HepG2 (cell line): ENCODE measurements around the gene CAPG. TPM values are rescaled to one million over a fixed set of nuclear protein-coding genes. Genes with fewer than 3 reads are reported as not detected.
A peak's percentile ranks its signal among the peaks of the same experiment; 100 is the strongest.

Experiments
- AFF4 ChIP-seq: sonication (generic); formaldehyde crosslinking; IDR thresholded peaks from 2 replicates; pipeline ENCODE4 v1.4.0; 2020; ENCODE audit warnings: missing genetic modification reagents
- ARID5B ChIP-seq: IDR thresholded peaks from 2 replicates; pipeline ENCODE4 v1.4.0; 2020; ENCODE audit warnings: mild to moderate bottlenecking, missing genetic modification reagents
- CAMTA2 ChIP-seq: sonication (generic); formaldehyde crosslinking; IDR thresholded peaks from 2 replicates; pipeline ENCODE4 v1.4.0; 2020; ENCODE audit warnings: mild to moderate bottlenecking, missing genetic modification reagents, borderline replicate concordance
- GLMP ChIP-seq: sonication (generic); formaldehyde crosslinking; IDR thresholded peaks from 2 replicates; pipeline ENCODE4 v1.9.0; 2021; ENCODE audit warnings: missing genetic modification reagents, mild to moderate bottlenecking, borderline replicate concordance
- MED8 ChIP-seq: sonication (generic); formaldehyde crosslinking; IDR thresholded peaks from 2 replicates; pipeline ENCODE4 v1.8.1; 2023; ENCODE audit warnings: mild to moderate bottlenecking, missing genetic modification reagents; ENCODE audit not compliant: insufficient replicate concordance
- NFYC ChIP-seq: IDR thresholded peaks from 2 replicates; pipeline ENCODE4 v1.6.1; 2016; ENCODE audit warnings: missing genetic modification reagents, missing compliant biosample characterization
- RNF2 ChIP-seq: fragments of 450-650 bp; conservative IDR thresholded peaks from 2 replicates; pipeline ENCODE4 v1.6.1; 2016; ENCODE audit warnings: low read depth
- TCF7L2 ChIP-seq: IDR thresholded peaks from 2 replicates; pipeline ENCODE4 v1.6.1; 2011; ENCODE audit warnings: mild to moderate bottlenecking, low read depth, low read length, moderate library complexity
- TOE1 ChIP-seq: sonication (generic); formaldehyde crosslinking; IDR thresholded peaks from 2 replicates; pipeline ENCODE4 v1.4.0; 2020; ENCODE audit warnings: mild to moderate bottlenecking, missing genetic modification reagents
- U2AF1 ChIP-seq: fragments of 200-400 bp; formaldehyde crosslinking; optimal IDR thresholded peaks from 2 replicates; pipeline ENCODE3; 2017; ENCODE audit warnings: mild to moderate bottlenecking, low read depth, low read length
- UBTF ChIP-seq: sonication (generic); formaldehyde crosslinking; IDR thresholded peaks from 2 replicates; pipeline ENCODE4 v1.4.0; 2020; ENCODE audit warnings: mild to moderate bottlenecking, missing genetic modification reagents
- ZNF160 ChIP-seq: sonication (generic); formaldehyde crosslinking; IDR thresholded peaks from 2 replicates; pipeline ENCODE4 v1.8.0; 2022; ENCODE audit warnings: mild to moderate bottlenecking, inconsistent platforms, missing genetic modification reagents
- ZNF232 ChIP-seq: sonication (generic); formaldehyde crosslinking; IDR thresholded peaks from 2 replicates; pipeline ENCODE4 v1.4.0; 2020; ENCODE audit warnings: missing genetic modification reagents, borderline replicate concordance
- ZNF3 ChIP-seq: IDR thresholded peaks from 2 replicates; pipeline ENCODE4 v1.7.0; 2017; ENCODE audit warnings: inconsistent platforms
- ZNF607 ChIP-seq: sonication (generic); formaldehyde crosslinking; IDR thresholded peaks from 2 replicates; pipeline ENCODE4 v1.5.1; 2020; ENCODE audit warnings: missing genetic modification reagents, mild to moderate bottlenecking, borderline replicate concordance
- ZNF614 ChIP-seq: IDR thresholded peaks from 2 replicates; pipeline ENCODE4 v1.6.1; 2018; ENCODE audit warnings: missing biosample characterization, missing genetic modification reagents, inconsistent platforms, borderline replicate concordance
- ZNF672 ChIP-seq: sonication (generic); formaldehyde crosslinking; IDR thresholded peaks from 2 replicates; pipeline ENCODE4 v1.8.1; 2022; ENCODE audit warnings: missing genetic modification reagents
- ZSCAN25 ChIP-seq: sonication (generic); formaldehyde crosslinking; IDR thresholded peaks from 2 replicates; pipeline ENCODE4 v1.8.0; 2022; ENCODE audit warnings: mild to moderate bottlenecking, missing genetic modification reagents
- polyA plus RNA-seq, 8 experiments: library from polyadenylated mRNA; depleted of rRNA in 3 of 8; stranded (reverse) in 7 of 8; unstranded in 1 of 8; fragments of >200 nt; fragmentation: Illumina TruSeq in 4 of 8; extraction: Trizol in 4 of 8; gene quantifications; 2 replicates each; pipeline versions ENCODE4 v1.2.1 to v1.2.3, GENCODE V29; 2011 to 2016; ENCODE audit warnings: low read depth in 4 of 8, missing spikeins in 1 of 8, mixed read lengths in 1 of 8; ENCODE audit not compliant: insufficient read depth in 1 of 8
- total RNA-seq, 5 experiments: library from RNA; depleted of rRNA; stranded (reverse); fragments of >200 nt; fragmentation: Illumina TruSeq; extraction: Trizol; gene quantifications; 2 replicates each; pipeline ENCODE4 v1.2.3, GENCODE V29; 2016; ENCODE audit warnings: low read depth in 1 of 5

The CAPG gene
- total and polyA plus RNA-seq, 2 of the 13 experiments (the other 11 are each of a cell fraction or from before 2014, with no cell fraction given), result 12.7 to 18.2 TPM

- peak; percentile 49; the same call in 1 of the 2 replicates for TF ChIP-seq UBTF (CRISPR knock-in tag)
- no peak for TF ChIP-seq ZNF3 (CRISPR knock-in tag)
- peak; percentile 15; the same call in 1 of the 2 replicates for TF ChIP-seq ZNF614 (CRISPR knock-in tag)
- no peak for TF ChIP-seq GLMP (CRISPR knock-in tag)
- no peak for TF ChIP-seq TCF7L2
- TF ChIP-seq U2AF1, result peak; percentile 1
- 0 out of 2 replicates have a peak, but pooled peaks have one; percentile 32 for TF ChIP-seq NFYC (CRISPR knock-in tag)
- TF ChIP-seq ZSCAN25 (CRISPR knock-in tag), result no peak; the same call in 1 of the 2 replicates
- TF ChIP-seq TOE1 (CRISPR knock-in tag), result no peak; the same call in 1 of the 2 replicates
- TF ChIP-seq CAMTA2 (CRISPR knock-in tag), result 0 out of 2 replicates have a peak, but pooled peaks have one; percentile 43
- no peak for TF ChIP-seq ZNF160 (CRISPR knock-in tag)
- TF ChIP-seq AFF4, result no peak
- TF ChIP-seq RNF2, result no peak
- TF ChIP-seq ZNF607 (CRISPR knock-in tag), result peak; percentile 43; the same call in 1 of the 2 replicates
- no peak for TF ChIP-seq ZNF672
- TF ChIP-seq ARID5B (CRISPR knock-in tag), result peak; percentile 58
- peak; percentile 57 for TF ChIP-seq MED8 (CRISPR knock-in tag)
- TF ChIP-seq ZNF232 (CRISPR knock-in tag), result no peak
Measured at GRCh38 chr2:85420536-85421259, 10.5 kb upstream of the CAPG start (continued).
